AG08396 (cell line): ENCODE data around the gene TSHZ1.

Source experiments
- DNase-seq: peaks from one replicate; pipeline ENCODE4 v3.0.0; 2012; ENCODE audit warnings: low spot score, mixed read lengths

The TSHZ1 gene

GRCh38 chr18:75210274-75211001 is at the start of gene TSHZ1:
Gene TSHZ1, plus strand, starts transcription at chr18:75210797. Its CDS starts 1,080 bp downstream, at chr18:75211877.
- peak; percentile 80 for DNase-seq

- DNase-seq: no peak
Measured at GRCh38 chr18:75161256-75162028, 49.2 kb upstream of the TSHZ1 start.

GRCh38 chr18:75162467-75162866 is 48.1 kb upstream of the TSHZ1 start:
- no peak for DNase-seq

GRCh38 chr18:75162978-75163377 is 47.6 kb upstream of the TSHZ1 start:
- DNase-seq: no peak

GRCh38 chr18:75163736-75164135 is 46.9 kb upstream of the TSHZ1 start:
- DNase-seq: no peak

- no peak for DNase-seq
Measured at GRCh38 chr18:75164479-75164878, 46.1 kb upstream of the TSHZ1 start.

- DNase-seq: no peak
Measured at GRCh38 chr18:75165926-75166325, 44.7 kb upstream of the TSHZ1 start.

GRCh38 chr18:75167137-75167536 is 43.5 kb upstream of the TSHZ1 start:
- no peak for DNase-seq

GRCh38 chr18:75167759-75168618 is 42.6 kb upstream of the TSHZ1 start:
- no peak for DNase-seq

GRCh38 chr18:75168619-75169018 is 42.0 kb upstream of the TSHZ1 start:
- no peak for DNase-seq

GRCh38 chr18:75169411-75169810 is 41.2 kb upstream of the TSHZ1 start:
- no peak for DNase-seq

- DNase-seq: no peak
Measured at GRCh38 chr18:75170022-75170789, 40.4 kb upstream of the TSHZ1 start.

GRCh38 chr18:75170916-75171315 is 39.7 kb upstream of the TSHZ1 start:
- DNase-seq: no peak

- no peak for DNase-seq
Measured at GRCh38 chr18:75172299-75173124, 38.1 kb upstream of the TSHZ1 start.

GRCh38 chr18:75173125-75173432 is 37.5 kb upstream of the TSHZ1 start:
- DNase-seq: no peak

GRCh38 chr18:75173738-75174137 is 36.9 kb upstream of the TSHZ1 start:
- no peak for DNase-seq

- no peak for DNase-seq
Measured at GRCh38 chr18:75176849-75177248, 33.7 kb upstream of the TSHZ1 start.

GRCh38 chr18:75178376-75178775 is 32.2 kb upstream of the TSHZ1 start:
- DNase-seq: no peak

GRCh38 chr18:75179819-75180600 is 30.6 kb upstream of the TSHZ1 start:
- DNase-seq: no peak

- no peak for DNase-seq
Measured at GRCh38 chr18:75183524-75183923, 27.1 kb upstream of the TSHZ1 start.
